ENCODE measurements around the gene MUC3A. TPM values are rescaled to one million over a fixed set of nuclear protein-coding genes. Genes with fewer than 3 reads are reported as not detected.

The MUC3A gene
- total RNA-seq, 4 donors from 2014 or later: not detected

DNA sequence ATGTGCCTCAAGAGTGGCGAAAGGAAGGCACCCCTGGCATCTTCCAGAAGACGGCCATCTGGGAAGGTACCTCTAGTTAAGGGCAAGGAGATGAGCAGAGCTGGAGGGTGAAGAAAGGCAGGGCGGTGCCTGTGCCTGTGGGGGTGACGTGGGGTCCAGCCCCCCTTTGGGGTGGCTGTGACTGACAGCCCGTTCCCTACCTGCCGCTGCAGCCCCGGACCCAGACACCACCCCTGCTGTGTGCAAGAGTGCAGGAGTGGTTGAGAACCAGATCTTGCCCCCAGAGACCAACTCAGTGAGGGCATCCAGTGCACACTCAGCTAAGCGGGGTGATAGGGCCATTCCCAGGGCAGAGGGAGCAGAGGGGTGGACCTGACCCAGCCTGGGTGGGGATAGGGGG is 66.3 kb downstream of the MUC3A start:
- TF ChIP-seq, protein P1, sequence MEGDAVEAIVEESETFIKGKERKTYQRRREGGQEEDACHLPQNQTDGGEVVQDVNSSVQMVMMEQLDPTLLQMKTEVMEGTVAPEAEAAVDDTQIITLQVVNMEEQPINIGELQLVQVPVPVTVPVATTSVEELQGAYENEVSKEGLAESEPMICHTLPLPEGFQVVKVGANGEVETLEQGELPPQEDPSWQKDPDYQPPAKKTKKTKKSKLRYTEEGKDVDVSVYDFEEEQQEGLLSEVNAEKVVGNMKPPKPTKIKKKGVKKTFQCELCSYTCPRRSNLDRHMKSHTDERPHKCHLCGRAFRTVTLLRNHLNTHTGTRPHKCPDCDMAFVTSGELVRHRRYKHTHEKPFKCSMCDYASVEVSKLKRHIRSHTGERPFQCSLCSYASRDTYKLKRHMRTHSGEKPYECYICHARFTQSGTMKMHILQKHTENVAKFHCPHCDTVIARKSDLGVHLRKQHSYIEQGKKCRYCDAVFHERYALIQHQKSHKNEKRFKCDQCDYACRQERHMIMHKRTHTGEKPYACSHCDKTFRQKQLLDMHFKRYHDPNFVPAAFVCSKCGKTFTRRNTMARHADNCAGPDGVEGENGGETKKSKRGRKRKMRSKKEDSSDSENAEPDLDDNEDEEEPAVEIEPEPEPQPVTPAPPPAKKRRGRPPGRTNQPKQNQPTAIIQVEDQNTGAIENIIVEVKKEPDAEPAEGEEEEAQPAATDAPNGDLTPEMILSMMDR (IDR thresholded peaks at IDR 0.05): no peak
- TF ChIP-seq EP300 (IDR thresholded peaks at IDR 0.05) (no peak), POLR2AphosphoS5 (IDR thresholded peaks at IDR 0.05) (no peak), POLR2A (IDR thresholded peaks at IDR 0.05) (no peak)
- 86% methylated on average over 1 of the region's 8 CpGs for WGBS
- Histone ChIP-seq H3K27me3 (peaks cover 17% of the 10 kb centered on the region), H3K4me3 (no peak overlapping the region), H3K27ac (no peak overlapping the region), H3K4me1 (peaks cover 11% of the 10 kb centered on the region), H3K9me3 (no peaks in the 10 kb centered on the region), H3K36me3 (no peaks in the 10 kb centered on the region)
- DNase-seq (ENCODE audit: low spot score in 2 of 2): no peak

DNA sequence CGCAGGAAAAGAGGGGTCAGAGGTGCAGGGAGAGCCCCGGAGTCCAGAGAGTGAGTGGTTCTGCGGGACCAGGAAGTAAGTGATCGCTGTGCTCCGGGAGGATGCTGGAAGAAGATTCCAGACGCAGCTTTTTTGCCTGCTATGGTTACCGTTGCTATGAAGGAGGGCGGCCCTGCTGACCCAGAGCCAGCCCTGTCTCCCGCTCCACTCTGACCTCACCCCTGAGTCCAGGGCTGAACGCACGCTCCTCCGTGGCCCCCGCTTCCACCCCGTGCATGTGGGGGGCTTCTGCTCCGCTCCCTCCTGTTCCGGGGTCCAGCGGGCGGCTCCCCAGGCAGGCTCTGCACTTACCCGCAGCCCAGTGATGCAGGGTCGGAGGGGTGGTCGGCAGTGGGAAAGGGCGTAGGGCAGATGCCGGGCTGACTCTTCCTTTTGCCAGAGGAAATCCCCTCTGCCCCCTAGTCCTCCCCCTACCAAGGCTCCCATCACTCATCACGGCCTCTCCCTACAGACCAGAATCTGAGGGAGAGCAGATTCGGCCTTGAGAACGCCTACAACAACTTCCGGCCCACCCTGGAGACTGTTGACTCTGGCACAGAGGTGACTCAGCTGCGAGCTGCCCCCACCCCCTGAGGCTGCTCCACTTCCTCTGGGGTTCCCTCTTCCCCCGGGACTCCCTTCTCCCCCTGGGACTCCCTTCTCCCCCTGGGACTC is 67.9 kb downstream of the MUC3A start:
- TF ChIP-seq, protein P1 (IDR thresholded peaks at IDR 0.05): no peak
- TF ChIP-seq EP300 (IDR thresholded peaks at IDR 0.05) (no peak), POLR2AphosphoS5 (IDR thresholded peaks at IDR 0.05) (no peak), POLR2A (IDR thresholded peaks at IDR 0.05) (no peak)
- peaks cover 11% of the 10 kb centered on the region for H3K4me1 ChIP-seq
- peak overlapping the region; percentile 53 for H3K4me3 ChIP-seq
- peak; percentile 84 to 86 for DNase-seq (ENCODE audit: low spot score in 2 of 2)
- peak overlapping the region; percentile 85 for H3K27ac ChIP-seq
- peaks cover 17% of the 10 kb centered on the region for H3K27me3 ChIP-seq
- no peaks in the 10 kb centered on the region for H3K36me3 ChIP-seq
- H3K9me3 ChIP-seq: no peaks in the 10 kb centered on the region
- under 1% methylated on average over 22 of the region's 29 CpGs for WGBS

Other genes with a start within 250 kb of the MUC3A start
- gene POP7, start 243.4 kb upstream of the MUC3A start, total RNA-seq: 10 to 100 TPM; 39.4 to 55.8 (median 47.6) TPM
- under 1 TPM in 1 of 4 donors, not detected in 3; 0.97 TPM for gene EPO, start 229.1 kb upstream of the MUC3A start, total RNA-seq
- gene ZAN, start 215.9 kb upstream of the MUC3A start, total RNA-seq: under 1 TPM; 0.08 to 0.42 (median 0.20) TPM
- 10 to 100 TPM; 58.1 to 84.6 (median 81.6) TPM for gene EPHB4, start 122.0 kb upstream of the MUC3A start, total RNA-seq
- gene SLC12A9, start 96.8 kb upstream of the MUC3A start, total RNA-seq: 10 to 100 TPM; 22.5 to 33.8 (median 26.4) TPM
- 100 to 1,000 TPM in 1 of 4 donors, 10 to 100 TPM in 3; 66.3 to 113 (median 80.7) TPM for gene TRIP6, start 82.1 kb upstream of the MUC3A start, total RNA-seq
- 100 to 1,000 TPM in 2 of 4 donors, 10 to 100 TPM in 2; 62.8 to 163 (median 92.8) TPM for gene SRRT, start 74.4 kb upstream of the MUC3A start, total RNA-seq
- 1 to 10 TPM; 1.1 to 2.3 (median 1.7) TPM for gene UFSP1, start 59.8 kb upstream of the MUC3A start, total RNA-seq
- 1 to 10 TPM in 1 of 4 donors, under 1 TPM in 2, not detected in 1; 0.30 to 2.5 (median 0.81) TPM for gene ACHE, start 53.6 kb upstream of the MUC3A start, total RNA-seq
- not detected for gene MUC12, start 20.0 kb downstream of the MUC3A start, total RNA-seq
- under 1 TPM; 0.08 to 0.25 (median 0.14) TPM for gene MUC17, start 70.5 kb downstream of the MUC3A start, total RNA-seq
- 10 to 100 TPM; 12.1 to 28.9 (median 17.8) TPM for gene TRIM56, start 135.9 kb downstream of the MUC3A start, total RNA-seq
- 10 to 100 TPM in 2 of 4 donors, 1 to 10 TPM in 2; 6.7 to 22.9 (median 13.0) TPM for gene SERPINE1, start 177.6 kb downstream of the MUC3A start, total RNA-seq
- 10 to 100 TPM; 28.5 to 66.5 (median 50.0) TPM for gene AP1S1, start 204.9 kb downstream of the MUC3A start, total RNA-seq
- under 1 TPM in 3 of 4 donors, not detected in 1; 0.38 to 0.99 (median 0.59) TPM for gene VGF, start 216.0 kb downstream of the MUC3A start, total RNA-seq
- gene NAT16, start 230.8 kb downstream of the MUC3A start, total RNA-seq: not detected